ENCODE measurements around the gene SLC6A18.
A peak's percentile ranks its signal among the peaks of the same experiment; 100 is the strongest.

The SLC6A18 gene

GRCh38 chr5:1186351-1187233 is 38.6 kb upstream of the SLC6A18 start:
- Histone ChIP-seq H3K27ac (ENCODE audit: extremely low read depth, low read depth, low read length) (no peak overlapping the region), H3K4me3 (ENCODE audit: low read depth, low read length) (no peak overlapping the region), H3K9me3 (ENCODE audit: control insufficient read depth, insufficient read depth, low read depth, low read length) (no peaks in the 10 kb centered on the region), H3K4me1 (ENCODE audit: control insufficient read depth, insufficient read depth, low read length) (no peaks in the 10 kb centered on the region), H3K36me3 (ENCODE audit: control insufficient read depth in 2 of 2, insufficient read depth in 1 of 2, low read length in 2 of 2) (no peaks in the 10 kb centered on the region)
- POLR2A ChIA-PET = no interaction called here
- TF ChIP-seq ZNF311 (tag by site-specific recombination; IDR thresholded peaks at IDR 0.05; ENCODE audit: borderline replicate concordance) = no peak
- no peak for TF ChIP-seq ZBTB6 (tag by site-specific recombination; IDR thresholded peaks at IDR 0.05)
- TF ChIP-seq ZNF132 (tag by site-specific recombination; IDR thresholded peaks at IDR 0.05; ENCODE audit: borderline replicate concordance) = no peak
- TF ChIP-seq ZNF624 (tag by site-specific recombination; IDR thresholded peaks at IDR 0.05) = no peak
- no peak for TF ChIP-seq ZNF239 (tag by site-specific recombination; IDR thresholded peaks at IDR 0.05)
- no peak for TF ChIP-seq ZNF580 (tag by site-specific recombination; IDR thresholded peaks at IDR 0.05)
- TF ChIP-seq ZNF560 (tag by site-specific recombination; IDR thresholded peaks at IDR 0.05; ENCODE audit: borderline replicate concordance) = no peak
- TF ChIP-seq ZNF792 (tag by site-specific recombination; IDR thresholded peaks at IDR 0.05) = no peak
- TF ChIP-seq TSHZ1 (tag by site-specific recombination; IDR thresholded peaks at IDR 0.05; ENCODE audit: borderline replicate concordance) = no peak
- CTCF ChIA-PET = interaction anchor here (0.7 to 4.2 kb wide), 2 partner anchors 11 to 12 kb away, joined by 4 to 42 read pairs; no protein-coding TSS in a partner anchor

- no peak overlapping the region for H3K27ac ChIP-seq (ENCODE audit: extremely low read depth, low read depth, low read length)
- no peak overlapping the region for H3K4me3 ChIP-seq (ENCODE audit: low read depth, low read length)
- POLR2A ChIA-PET = no interaction called here
- H3K36me3 ChIP-seq (ENCODE audit: control insufficient read depth in 2 of 2, insufficient read depth in 1 of 2, low read length in 2 of 2) = no peaks in the 10 kb centered on the region
- CTCF ChIA-PET = interaction anchor here (0.7 to 2.0 kb wide), 3 partner anchors 12 to 19 kb away, joined by 4 to 14 read pairs (median 9); no protein-coding TSS in a partner anchor
- H3K4me1 ChIP-seq (ENCODE audit: control insufficient read depth, insufficient read depth, low read length) = no peaks in the 10 kb centered on the region
- no peaks in the 10 kb centered on the region for H3K9me3 ChIP-seq (ENCODE audit: control insufficient read depth, insufficient read depth, low read depth, low read length)
- TF ChIP-seq ZIC2 (tag by site-specific recombination; IDR thresholded peaks at IDR 0.05) = peak; percentile 76
- TF ChIP-seq ZNF747 (tag by site-specific recombination; IDR thresholded peaks at IDR 0.05) = no peak
Measured at GRCh38 chr5:1187234-1187949, 37.8 kb upstream of the SLC6A18 start.

GRCh38 chr5:1187950-1188334 is 37.2 kb upstream of the SLC6A18 start:
- CTCF ChIA-PET = interaction anchor here (1.6 to 2.0 kb wide), 2 partner anchors 14 to 20 kb away, joined by 9 to 14 read pairs; no protein-coding TSS in a partner anchor
- Histone ChIP-seq H3K36me3 (ENCODE audit: control insufficient read depth in 2 of 2, insufficient read depth in 1 of 2, low read length in 2 of 2) (no peaks in the 10 kb centered on the region), H3K4me1 (ENCODE audit: control insufficient read depth, insufficient read depth, low read length) (no peaks in the 10 kb centered on the region), H3K27ac (ENCODE audit: extremely low read depth, low read depth, low read length) (no peak overlapping the region), H3K9me3 (ENCODE audit: control insufficient read depth, insufficient read depth, low read depth, low read length) (no peaks in the 10 kb centered on the region), H3K4me3 (ENCODE audit: low read depth, low read length) (no peak overlapping the region)
- POLR2A ChIA-PET = no interaction called here
- TF ChIP-seq ZNF23 (tag by site-specific recombination; IDR thresholded peaks at IDR 0.05; ENCODE audit: borderline replicate concordance) (no peak), ZNF214 (tag by site-specific recombination; IDR thresholded peaks at IDR 0.05; ENCODE audit: borderline replicate concordance) (no peak), ZNF114 (tag by site-specific recombination; IDR thresholded peaks at IDR 0.05) (no peak), ZNF548 (tag by site-specific recombination; IDR thresholded peaks at IDR 0.05) (no peak), ZNF354C (tag by site-specific recombination; IDR thresholded peaks at IDR 0.05; ENCODE audit: borderline replicate concordance, low read depth) (no peak), ZNF626 (tag by site-specific recombination; IDR thresholded peaks at IDR 0.05) (no peak), ZBTB26 (tag by site-specific recombination; optimal IDR thresholded peaks at IDR 0.05) (no peak), ZNF501 (tag by site-specific recombination; IDR thresholded peaks at IDR 0.05) (no peak), ZNF138 (tag by site-specific recombination; IDR thresholded peaks at IDR 0.05; ENCODE audit: borderline replicate concordance) (no peak), ZNF449 (tag by site-specific recombination; IDR thresholded peaks at IDR 0.05) (no peak)
